GM18870 (cell line): ENCODE data around the gene TP63.
"Not testable (repeated sequence)": the region's sequence is repeated elsewhere in the genome, so short reads cannot be mapped to it uniquely, and the experiment has no call there.

Experiments
- ATAC-seq: cut with Tn5 transposase; IDR thresholded peaks from one replicate; pipeline ENCODE4 v1.9.1; 2021; ENCODE audit warnings: moderate library complexity; ENCODE audit not compliant: unreplicated experiment

The TP63 gene

DNA sequence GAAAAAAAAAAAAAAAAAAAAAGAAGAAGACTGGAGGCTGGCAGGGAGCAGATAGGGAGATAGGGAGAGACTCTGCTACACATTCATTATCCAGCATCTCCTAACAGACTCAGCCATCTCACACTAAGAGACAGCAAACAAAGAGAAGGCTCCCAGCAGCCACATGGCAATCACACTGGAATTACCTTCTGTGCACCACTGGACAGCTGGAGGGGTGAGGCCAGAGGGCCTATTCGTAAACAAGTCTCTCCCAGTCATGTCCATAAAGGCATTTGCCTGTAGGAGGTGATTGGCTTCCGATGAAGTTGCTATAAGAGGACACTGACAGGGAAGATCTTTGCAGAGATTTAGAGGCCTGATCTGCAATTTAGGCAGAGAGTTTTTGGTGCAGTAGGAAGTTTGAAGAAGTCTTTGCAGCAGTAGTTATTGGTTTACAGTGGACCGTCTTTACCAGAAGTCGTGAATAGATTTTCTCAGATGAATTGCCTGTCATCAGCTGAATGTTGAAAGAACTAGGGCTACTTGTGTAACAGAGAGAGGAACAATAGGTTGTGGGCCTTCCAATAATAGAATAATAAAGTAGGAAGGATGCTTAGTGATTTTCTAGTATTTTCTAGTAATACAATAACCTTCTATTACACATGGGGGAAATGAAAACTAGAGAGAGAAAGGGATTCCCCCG, 89.7 kb downstream of the TP63 start:
- no peak for ATAC-seq

GRCh38 chr3:189721873-189722665, 90.9 kb downstream of the TP63 start:
- ATAC-seq: no peak

GRCh38 chr3:189724356-189724755, 93.2 kb downstream of the TP63 start:
- ATAC-seq: no peak

DNA sequence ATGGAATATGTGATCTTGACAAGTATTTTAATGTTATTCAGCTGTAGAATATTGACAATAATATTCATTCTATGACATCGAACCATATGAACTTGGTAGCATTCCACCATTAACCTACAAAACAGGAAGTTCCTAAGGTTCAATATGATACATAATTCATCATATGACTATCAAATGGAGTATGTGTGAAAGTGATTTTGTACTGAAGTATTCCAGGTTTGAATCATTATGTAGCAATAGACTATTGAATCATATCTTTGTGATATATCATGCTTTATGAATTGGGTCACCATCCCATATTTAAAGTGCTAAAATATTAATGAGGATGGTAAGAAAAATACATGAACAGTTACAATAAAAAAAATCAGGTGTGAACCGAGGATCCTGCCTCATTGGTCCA, 95.1 kb downstream of the TP63 start:
- ATAC-seq: no peak

- no peak for ATAC-seq
Observed at GRCh38 chr3:189727158-189727557, 96.0 kb downstream of the TP63 start.

GRCh38 chr3:189727898-189728297, 96.7 kb downstream of the TP63 start:
- no peak for ATAC-seq

DNA sequence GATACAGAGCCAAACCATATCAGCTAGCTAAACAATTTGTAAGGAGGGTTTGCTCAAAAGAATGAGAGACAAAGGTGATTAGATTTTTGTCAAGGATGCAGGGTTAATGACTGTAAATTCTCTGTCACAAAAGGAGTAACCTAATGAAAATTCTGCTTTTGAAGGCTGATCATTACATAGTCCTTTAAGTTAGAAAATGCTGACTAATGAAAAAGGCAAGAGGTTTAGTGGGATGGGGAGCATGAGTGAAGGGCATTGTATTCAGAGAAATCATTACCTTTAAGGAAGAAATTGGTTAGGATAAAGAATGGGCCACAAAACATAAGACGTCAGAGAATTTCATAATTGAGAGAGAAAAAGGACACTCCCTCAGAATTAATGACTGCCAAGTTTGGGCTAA, 97.7 kb downstream of the TP63 start:
- ATAC-seq: no peak

DNA sequence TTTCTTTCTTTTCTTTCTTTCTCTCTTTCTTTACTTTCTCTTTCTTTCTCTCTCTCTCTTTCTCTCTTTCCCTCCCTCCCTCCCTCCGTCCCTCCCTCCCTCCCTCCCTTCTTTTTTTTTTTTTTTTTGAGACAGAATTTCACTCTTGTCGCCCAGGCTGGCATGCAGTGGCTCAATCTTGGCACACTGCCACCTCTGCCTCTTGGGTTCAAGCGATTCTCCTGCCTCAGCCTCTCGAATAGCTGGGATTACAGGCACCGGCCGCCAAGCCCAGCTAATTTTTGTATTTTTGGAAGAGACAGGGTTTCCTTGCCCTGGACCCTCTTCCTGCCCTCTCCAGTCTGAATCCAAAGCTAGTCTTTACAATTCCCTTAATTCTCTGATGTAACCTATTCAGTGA, 102.9 kb downstream of the TP63 start:
- ATAC-seq: no peak

DNA sequence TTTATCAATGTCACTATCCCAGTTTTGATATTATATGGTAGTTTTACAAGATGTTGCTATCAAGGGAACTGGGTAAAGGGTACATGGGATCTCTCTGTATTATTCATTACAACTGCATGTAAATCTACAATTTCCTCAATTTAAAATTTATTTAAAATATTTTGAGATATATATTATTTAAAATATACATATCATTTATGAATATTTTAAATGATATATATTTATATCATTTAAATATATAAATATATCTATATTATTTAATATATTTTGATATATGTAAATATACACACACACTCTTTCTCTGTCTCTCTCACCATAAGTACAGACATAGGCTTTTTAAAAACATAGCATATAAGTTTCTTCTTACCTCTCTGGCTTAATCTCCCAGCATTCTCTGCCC, 104.7 kb downstream of the TP63 start:
- ATAC-seq: no peak

DNA sequence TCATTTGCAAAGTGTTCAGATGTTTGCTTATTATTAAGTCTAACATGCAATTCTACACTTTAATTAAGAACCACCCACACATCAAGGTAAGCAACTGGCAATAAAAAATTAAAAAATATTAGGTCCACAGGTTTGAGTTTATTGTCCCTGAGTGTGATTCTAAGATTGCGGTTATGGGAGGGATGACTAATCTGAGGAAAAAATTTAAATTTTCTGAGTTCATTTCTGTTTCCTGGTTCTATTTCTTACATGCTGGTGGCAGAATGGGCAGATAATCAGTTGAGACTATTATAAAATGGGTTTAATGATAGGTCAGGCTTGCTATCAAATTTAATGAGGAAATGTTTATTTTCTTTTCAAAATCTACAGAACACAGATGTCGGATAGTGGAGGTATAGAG, 105.9 kb downstream of the TP63 start:
- no peak for ATAC-seq

DNA sequence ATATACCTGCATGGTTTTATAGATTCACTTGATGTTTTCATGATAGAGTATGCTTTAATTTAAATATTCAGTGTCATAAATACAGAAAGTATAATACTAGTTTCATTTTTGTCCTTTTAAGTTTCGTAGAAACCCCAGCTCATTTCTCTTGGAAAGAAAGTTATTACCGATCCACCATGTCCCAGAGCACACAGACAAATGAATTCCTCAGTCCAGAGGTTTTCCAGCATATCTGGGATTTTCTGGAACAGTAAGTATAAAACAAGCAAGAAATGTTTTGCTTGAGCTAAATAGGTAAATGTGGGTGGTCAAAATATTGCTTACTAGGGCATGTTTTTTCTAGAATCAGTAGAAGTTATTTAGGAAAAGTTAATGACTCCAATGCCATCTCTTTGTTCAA, 106.4 kb downstream of the TP63 start:
- ATAC-seq: no peak

DNA sequence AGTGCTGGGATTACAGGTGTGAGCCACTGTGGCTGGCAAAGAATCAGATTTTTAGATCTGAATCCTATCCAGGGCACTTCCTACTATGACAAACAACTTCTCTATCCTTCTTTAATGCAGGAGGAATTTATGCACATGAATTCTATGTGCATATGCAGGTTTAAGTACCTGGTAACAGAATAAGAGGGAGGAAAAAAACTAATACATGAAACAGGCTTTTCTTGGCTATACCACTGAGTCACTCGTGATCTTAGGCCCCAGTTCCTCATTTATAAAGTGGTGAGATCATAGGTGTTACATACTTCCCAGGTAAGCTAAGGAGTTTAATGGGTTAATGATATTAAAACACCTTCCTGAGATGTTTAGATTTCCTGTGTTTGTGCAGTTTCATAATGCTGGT, 108.2 kb downstream of the TP63 start:
- no peak for ATAC-seq

GRCh38 chr3:189740156-189740555, 109.0 kb downstream of the TP63 start:
- ATAC-seq: no peak

DNA sequence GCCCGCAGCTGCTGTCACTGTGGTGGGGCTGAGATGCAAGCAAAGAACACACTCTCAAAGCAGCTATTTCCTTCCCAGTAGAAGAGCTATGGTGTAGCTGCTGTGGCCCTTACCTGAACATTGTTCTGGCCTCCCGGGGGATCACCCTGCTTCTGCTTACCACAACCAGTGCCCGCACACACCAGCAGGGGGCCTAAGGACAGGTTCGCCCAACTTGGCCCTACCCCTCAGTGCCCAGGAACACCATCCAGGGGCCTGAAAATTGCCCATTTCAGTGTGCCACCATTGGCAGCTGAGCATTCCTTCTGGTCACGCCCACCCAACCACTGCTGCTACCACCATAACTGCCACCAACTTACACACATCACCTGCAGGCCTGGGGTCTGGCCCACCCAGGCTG, 113.0 kb downstream of the TP63 start:
- no peak for ATAC-seq

DNA sequence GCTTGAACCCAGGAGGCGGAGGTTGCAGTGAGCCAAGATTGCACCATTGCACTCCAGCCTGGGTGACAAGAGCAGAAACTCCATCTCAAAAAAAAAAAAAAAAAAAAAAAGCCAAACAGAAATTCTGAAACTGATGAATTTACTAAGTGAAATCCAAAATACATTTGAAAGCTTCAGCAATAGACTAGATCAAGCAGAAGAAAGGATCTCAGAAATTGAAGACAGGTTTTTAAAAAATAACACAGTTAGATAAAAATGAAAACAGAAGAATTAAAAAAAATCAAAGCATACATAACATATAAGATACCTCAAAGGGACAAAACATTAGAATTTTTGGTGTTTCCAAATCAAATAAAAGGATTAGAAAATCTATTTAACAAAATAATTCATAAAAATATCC, 114.4 kb downstream of the TP63 start:
- ATAC-seq: no peak

DNA sequence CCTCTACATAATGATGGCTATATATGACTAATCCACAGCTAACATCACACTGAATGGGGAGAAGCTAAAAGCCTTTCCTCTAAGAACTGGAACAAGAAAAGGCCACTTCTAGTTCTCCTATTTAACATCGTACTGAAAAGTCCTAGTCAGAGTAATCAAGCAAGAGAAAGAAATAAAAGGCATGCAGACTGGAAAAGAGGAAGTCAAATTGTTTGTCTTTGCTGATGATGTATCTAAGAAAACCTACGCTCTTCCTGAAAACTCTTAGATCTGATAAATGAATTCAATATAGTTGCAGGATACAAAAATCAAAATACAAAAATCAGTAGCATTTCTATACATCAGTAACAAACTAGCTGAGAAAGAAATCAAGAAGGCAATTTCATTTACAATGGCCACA, 116.9 kb downstream of the TP63 start:
- ATAC-seq: no peak

- not testable (repeated sequence) for ATAC-seq
Observed at GRCh38 chr3:189750972-189751371, 119.8 kb downstream of the TP63 start.

- ATAC-seq: no peak
Observed at GRCh38 chr3:189754356-189754755, 123.2 kb downstream of the TP63 start.

GRCh38 chr3:189756582-189757078, 125.4 kb downstream of the TP63 start:
- no peak for ATAC-seq

GRCh38 chr3:189758186-189758585, 127.0 kb downstream of the TP63 start:
- no peak for ATAC-seq

GRCh38 chr3:189766416-189766815, 135.2 kb downstream of the TP63 start:
- ATAC-seq: no peak

- no peak for ATAC-seq
Observed at GRCh38 chr3:189771842-189772450, 140.8 kb downstream of the TP63 start.
